ENCODE results near the gene RAB3A. TPM values are rescaled to one million over a fixed set of nuclear protein-coding genes. Genes with fewer than 3 reads are reported as not detected.

The RAB3A gene
- total and polyA plus RNA-seq, 7 experiments from 2014 or later: 1.9 to 16.7 (median 7.5) TPM

DNA sequence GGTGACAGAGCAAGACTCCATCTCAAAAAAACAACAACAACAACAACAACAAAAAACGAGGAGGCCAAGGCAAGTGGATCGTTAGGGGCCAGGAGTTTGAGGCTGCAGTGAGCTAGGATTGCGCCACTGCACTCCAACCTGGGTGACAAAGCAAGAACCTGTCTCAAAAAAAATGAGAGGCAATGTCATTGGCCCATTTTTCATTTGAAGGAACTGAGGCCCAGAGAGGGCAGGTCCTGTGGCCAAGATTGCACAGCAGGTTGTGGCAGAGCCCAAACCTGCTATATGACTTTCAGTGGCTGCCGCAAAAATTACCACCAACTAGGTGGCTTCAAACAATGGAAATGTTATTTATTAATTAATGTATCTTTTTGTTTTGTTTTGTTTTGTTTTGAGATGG, 45.4 kb downstream of the RAB3A start:
- Mint-ChIP-seq H3K27me3 (no peaks in the 10 kb centered on the region), H3K4me1 (peaks cover 9 to 30% (median 22%) of the 10 kb centered on the region in 7 donors), H3K4me3 (no peak overlapping the region), H3K36me3 (peaks cover 0 to 10% (median 4%) of the 10 kb centered on the region in 5 donors), H3K27ac (peak overlapping the region in 2 of 9 donors; percentile 38 to 65), H3K9me3 (peaks cover 0 to 2% (median 0%) of the 10 kb centered on the region in 11 donors)
- CTCF ChIA-PET: interaction anchor here (1.2 to 1.5 kb wide), 3 partner anchors 39 to 94 kb away, joined by 3 to 4 read pairs (median 3); no protein-coding TSS in a partner anchor
- H3K9me3 ChIP-seq (ENCODE audit: control insufficient read depth in 2 of 3, low read length in 3 of 3): no peaks in the 10 kb centered on the region
- H3K27me3 ChIP-seq (ENCODE audit: control insufficient read depth in 2 of 2, insufficient read depth in 2 of 2, low read length in 2 of 2): no peaks in the 10 kb centered on the region
- H3K36me3 ChIP-seq (ENCODE audit: control insufficient read depth in 2 of 3, insufficient read depth in 3 of 3, low read length in 3 of 3): peaks cover 0 to 30% (median 5%) of the 10 kb centered on the region in 3 experiments
- peak overlapping the region; percentile 14 for H3K27ac ChIP-seq (ENCODE audit: low read depth, low read length)
- DNase-seq (no peak), ATAC-seq (no peak)
- POLR2A ChIA-PET: no interaction called here
- no peak overlapping the region for H3K4me3 ChIP-seq (ENCODE audit: low read length)
- intact Hi-C loops (cut with micrococcal nuclease): loop anchor here in 1 of 2 donors (10.0 kb wide), 1 partner anchor 224 kb away; the partner anchor contains the start of gene CCDC124
- peaks cover 10 to 22% of the 10 kb centered on the region in 2 donors for H3K4me1 ChIP-seq (ENCODE audit: control insufficient read depth in 2 of 2, insufficient read depth in 2 of 2, low read length in 2 of 2)

- intact Hi-C loops (cut with micrococcal nuclease): loop anchor here in 1 of 2 donors (10.0 kb wide), 1 partner anchor 223 kb away; the partner anchor contains the start of gene CCDC124
- no peak overlapping the region for H3K4me3 ChIP-seq (ENCODE audit: low read length)
- POLR2A ChIA-PET: interaction anchor here (0.7 kb wide), 1 partner anchor 35 kb away, joined by 3 read pairs; the partner anchor contains the start of gene MPV17L2
- peaks cover 10 to 22% of the 10 kb centered on the region in 2 donors for H3K4me1 ChIP-seq (ENCODE audit: control insufficient read depth in 2 of 2, insufficient read depth in 2 of 2, low read length in 2 of 2)
- Mint-ChIP-seq H3K4me3 (no peak overlapping the region), H3K36me3 (peaks cover 0 to 5% (median 0%) of the 10 kb centered on the region in 5 donors), H3K9me3 (peaks cover 0 to 2% (median 0%) of the 10 kb centered on the region in 11 donors), H3K27ac (no peak overlapping the region), H3K27me3 (no peaks in the 10 kb centered on the region), H3K4me1 (peaks cover 9 to 30% (median 22%) of the 10 kb centered on the region in 7 donors)
- H3K36me3 ChIP-seq (ENCODE audit: control insufficient read depth in 2 of 3, insufficient read depth in 3 of 3, low read length in 3 of 3): peaks cover 0 to 22% (median 0%) of the 10 kb centered on the region in 3 experiments
- CTCF ChIA-PET: interaction anchor here (0.6 to 1.5 kb wide), 4 partner anchors 38 to 96 kb away, joined by 3 to 5 read pairs (median 4); no protein-coding TSS in a partner anchor
- no peak overlapping the region for H3K27ac ChIP-seq (ENCODE audit: low read depth, low read length)
- ATAC-seq: no peak
- H3K9me3 ChIP-seq (ENCODE audit: control insufficient read depth in 2 of 3, low read length in 3 of 3): no peaks in the 10 kb centered on the region
- DNase-seq: no peak
- no peaks in the 10 kb centered on the region for H3K27me3 ChIP-seq (ENCODE audit: control insufficient read depth in 2 of 2, insufficient read depth in 2 of 2, low read length in 2 of 2)
Observed at GRCh38 chr19:18157465-18158063, 46.3 kb downstream of the RAB3A start.

GRCh38 chr19:18156841-18157464, 46.9 kb downstream of the RAB3A start:
- H3K4me1 ChIP-seq (ENCODE audit: control insufficient read depth in 2 of 2, insufficient read depth in 2 of 2, low read length in 2 of 2): peaks cover 10 to 21% of the 10 kb centered on the region in 2 donors
- peaks cover 0 to 16% (median 0%) of the 10 kb centered on the region in 3 experiments for H3K36me3 ChIP-seq (ENCODE audit: control insufficient read depth in 2 of 3, insufficient read depth in 3 of 3, low read length in 3 of 3)
- H3K9me3 Mint-ChIP-seq: peaks cover 0 to 2% (median 0%) of the 10 kb centered on the region in 11 donors
- no peak for DNase-seq
- no peaks in the 10 kb centered on the region for H3K27me3 ChIP-seq (ENCODE audit: control insufficient read depth in 2 of 2, insufficient read depth in 2 of 2, low read length in 2 of 2)
- intact Hi-C loops (cut with micrococcal nuclease): loop anchor here in 1 of 2 donors (10.0 kb wide), 1 partner anchor 222 kb away; the partner anchor contains the start of gene CCDC124
- H3K4me3 ChIP-seq (ENCODE audit: low read length): no peak overlapping the region
- H3K27ac ChIP-seq (ENCODE audit: low read depth, low read length): no peak overlapping the region
- no peak overlapping the region for H3K4me3 Mint-ChIP-seq
- ChIA-PET POLR2A (no interaction called here), CTCF (interaction anchor here (0.6 to 1.5 kb wide), 3 partner anchors 38 to 96 kb away, joined by 3 to 5 read pairs (median 4); no protein-coding TSS in a partner anchor)
- H3K9me3 ChIP-seq (ENCODE audit: control insufficient read depth in 2 of 3, low read length in 3 of 3): no peaks in the 10 kb centered on the region
- ATAC-seq: no peak
- H3K36me3 Mint-ChIP-seq: peaks cover 0 to 5% (median 0%) of the 10 kb centered on the region in 5 donors
- peaks cover 9 to 34% (median 26%) of the 10 kb centered on the region in 7 donors for H3K4me1 Mint-ChIP-seq
- H3K27me3 Mint-ChIP-seq: no peaks in the 10 kb centered on the region
- H3K27ac Mint-ChIP-seq: no peak overlapping the region

DNA sequence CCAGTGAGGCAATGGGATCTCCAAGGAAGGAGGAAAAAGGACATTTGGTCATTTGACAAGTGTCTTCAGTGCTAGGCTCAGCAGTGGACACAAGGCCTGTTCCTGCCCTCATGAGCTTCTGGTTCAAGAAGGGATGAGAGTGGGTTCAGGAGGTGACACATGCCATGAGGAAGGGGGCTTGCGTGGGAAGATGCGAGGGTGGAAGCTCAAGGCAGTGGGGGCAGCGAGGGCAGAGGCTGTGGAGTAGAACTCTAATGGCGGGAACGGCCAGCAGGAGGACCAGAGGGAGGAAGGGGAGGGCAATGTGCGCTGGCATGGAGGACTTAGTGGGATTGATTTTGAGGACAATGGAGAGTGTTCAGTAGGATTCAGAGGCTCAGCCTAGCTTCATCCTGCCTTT, 47.6 kb downstream of the RAB3A start:
- Mint-ChIP-seq H3K27me3 (no peaks in the 10 kb centered on the region), H3K27ac (peak overlapping the region in 3 of 9 donors; percentile 45 to 77 (median 56)), H3K4me1 (peaks cover 9 to 38% (median 30%) of the 10 kb centered on the region in 7 donors), H3K4me3 (no peak overlapping the region), H3K9me3 (peaks cover 0 to 2% (median 0%) of the 10 kb centered on the region in 11 donors), H3K36me3 (peaks cover 0 to 5% (median 0%) of the 10 kb centered on the region in 5 donors)
- CTCF ChIA-PET: no interaction called here
- no peaks in the 10 kb centered on the region for H3K9me3 ChIP-seq (ENCODE audit: control insufficient read depth in 2 of 3, low read length in 3 of 3)
- no peaks in the 10 kb centered on the region for H3K27me3 ChIP-seq (ENCODE audit: control insufficient read depth in 2 of 2, insufficient read depth in 2 of 2, low read length in 2 of 2)
- ATAC-seq (no peak), DNase-seq (no peak)
- H3K36me3 ChIP-seq (ENCODE audit: control insufficient read depth in 2 of 3, insufficient read depth in 3 of 3, low read length in 3 of 3): peaks cover 0 to 16% (median 0%) of the 10 kb centered on the region in 3 experiments
- H3K4me1 ChIP-seq (ENCODE audit: control insufficient read depth in 2 of 2, insufficient read depth in 2 of 2, low read length in 2 of 2): peaks cover 16 to 21% of the 10 kb centered on the region in 2 donors
- intact Hi-C loops (cut with micrococcal nuclease): loop anchor here in 1 of 2 donors (10.0 kb wide), 1 partner anchor 221 kb away; the partner anchor contains the start of gene CCDC124
- H3K4me3 ChIP-seq (ENCODE audit: low read length): no peak overlapping the region
- no peak overlapping the region for H3K27ac ChIP-seq (ENCODE audit: low read depth, low read length)
- POLR2A ChIA-PET: no interaction called here

GRCh38 chr19:18155095-18156087, 48.5 kb downstream of the RAB3A start:
- Histone ChIP-seq H3K27ac (ENCODE audit: low read depth, low read length) (no peak overlapping the region), H3K4me3 (ENCODE audit: low read length) (no peak overlapping the region), H3K9me3 (ENCODE audit: control insufficient read depth in 2 of 3, low read length in 3 of 3) (no peaks in the 10 kb centered on the region), H3K4me1 (ENCODE audit: control insufficient read depth in 2 of 2, insufficient read depth in 2 of 2, low read length in 2 of 2) (peaks cover 17 to 20% of the 10 kb centered on the region in 2 donors), H3K36me3 (ENCODE audit: control insufficient read depth in 2 of 3, insufficient read depth in 3 of 3, low read length in 3 of 3) (peaks cover 0 to 16% (median 0%) of the 10 kb centered on the region in 3 experiments), H3K27me3 (ENCODE audit: control insufficient read depth in 2 of 2, insufficient read depth in 2 of 2, low read length in 2 of 2) (no peaks in the 10 kb centered on the region)
- ChIA-PET POLR2A (interaction anchor here (0.6 to 1.4 kb wide), 2 partner anchors 36 to 124 kb away, joined by 3 to 4 read pairs; no protein-coding TSS in a partner anchor), CTCF (interaction anchor here (1.2 kb wide), 1 partner anchor 42 kb away, joined by 4 read pairs; no protein-coding TSS in a partner anchor)
- intact Hi-C loops (cut with micrococcal nuclease): loop anchor here in 1 of 2 donors (10.0 kb wide), 1 partner anchor 221 kb away; the partner anchor contains the start of gene CCDC124
- peaks cover 0 to 5% (median 0%) of the 10 kb centered on the region in 5 donors for H3K36me3 Mint-ChIP-seq
- H3K4me3 Mint-ChIP-seq: peak overlapping the region in 7 of 10 donors; percentile 18 to 91 (median 49)
- H3K4me1 Mint-ChIP-seq: peaks cover 9 to 34% (median 25%) of the 10 kb centered on the region in 7 donors
- DNase-seq: no peak
- H3K27ac Mint-ChIP-seq: peak overlapping the region in 3 of 9 donors; percentile 17 to 94 (median 36)
- no peaks in the 10 kb centered on the region for H3K27me3 Mint-ChIP-seq
- peaks cover 0 to 2% (median 0%) of the 10 kb centered on the region in 11 donors for H3K9me3 Mint-ChIP-seq
- ATAC-seq: no peak

Measured in naive thymus-derived CD4-positive, alpha-beta T cell (primary cell).